ENCODE results near the gene NEU1. TPM values are rescaled to one million over a fixed set of nuclear protein-coding genes. Genes with fewer than 3 reads are reported as not detected.
"Not testable (repeated sequence)": the region's sequence is repeated elsewhere in the genome, so short reads cannot be mapped to it uniquely, and the experiment has no call there.

The NEU1 gene
- total and polyA plus RNA-seq, 2 experiments from 2014 or later, result 388 to 402 TPM

- H2AFZ ChIP-seq, result no peak overlapping the region
- H3K36me3 ChIP-seq (replicated peaks; ENCODE audit: insufficient read depth, low read depth), result no peaks in the 10 kb centered on the region
- no peaks in the 10 kb centered on the region for H3K4me1 ChIP-seq (ENCODE audit: insufficient read depth)
- H3K4me2 ChIP-seq, result no peak overlapping the region
- peak; percentile 8 for DNase-seq (ENCODE audit: low spot score)
- 86% methylated on average over 16 of the region's 16 CpGs for WGBS (ENCODE audit: low lambda C conversion rate, missing lambda C conversion rate)
- no peaks in the 10 kb centered on the region for H3K79me2 ChIP-seq
- H3K4me3 ChIP-seq, result no peak overlapping the region
- no peaks in the 10 kb centered on the region for H3K27me3 ChIP-seq
- H3K27ac ChIP-seq, result no peak overlapping the region
- H4K20me1 ChIP-seq (ENCODE audit: insufficient read depth, poor library complexity, severe bottlenecking), result no peaks in the 10 kb centered on the region
- H3K9me2 ChIP-seq (replicated peaks; ENCODE audit: insufficient read depth), result no peaks in the 10 kb centered on the region
- H3K9me3 ChIP-seq (ENCODE audit: low read depth), result no peaks in the 10 kb centered on the region
- no peak for TF ChIP-seq EZH2 (IDR thresholded peaks at IDR 0.05; ENCODE audit: borderline replicate concordance)
- TF ChIP-seq EZH2phosphoT487 (IDR thresholded peaks at IDR 0.05; ENCODE audit: low read depth, severe bottlenecking, unreplicated experiment), result no peak
- TF ChIP-seq, protein P1, sequence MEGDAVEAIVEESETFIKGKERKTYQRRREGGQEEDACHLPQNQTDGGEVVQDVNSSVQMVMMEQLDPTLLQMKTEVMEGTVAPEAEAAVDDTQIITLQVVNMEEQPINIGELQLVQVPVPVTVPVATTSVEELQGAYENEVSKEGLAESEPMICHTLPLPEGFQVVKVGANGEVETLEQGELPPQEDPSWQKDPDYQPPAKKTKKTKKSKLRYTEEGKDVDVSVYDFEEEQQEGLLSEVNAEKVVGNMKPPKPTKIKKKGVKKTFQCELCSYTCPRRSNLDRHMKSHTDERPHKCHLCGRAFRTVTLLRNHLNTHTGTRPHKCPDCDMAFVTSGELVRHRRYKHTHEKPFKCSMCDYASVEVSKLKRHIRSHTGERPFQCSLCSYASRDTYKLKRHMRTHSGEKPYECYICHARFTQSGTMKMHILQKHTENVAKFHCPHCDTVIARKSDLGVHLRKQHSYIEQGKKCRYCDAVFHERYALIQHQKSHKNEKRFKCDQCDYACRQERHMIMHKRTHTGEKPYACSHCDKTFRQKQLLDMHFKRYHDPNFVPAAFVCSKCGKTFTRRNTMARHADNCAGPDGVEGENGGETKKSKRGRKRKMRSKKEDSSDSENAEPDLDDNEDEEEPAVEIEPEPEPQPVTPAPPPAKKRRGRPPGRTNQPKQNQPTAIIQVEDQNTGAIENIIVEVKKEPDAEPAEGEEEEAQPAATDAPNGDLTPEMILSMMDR (IDR thresholded peaks at IDR 0.05; ENCODE audit: poor library complexity), result no peak
Observed at GRCh38 chr6:31870385-31870921, 7.8 kb upstream of the NEU1 start.

- TF ChIP-seq EZH2phosphoT487 (IDR thresholded peaks at IDR 0.05; ENCODE audit: low read depth, severe bottlenecking, unreplicated experiment) (no peak), EZH2 (IDR thresholded peaks at IDR 0.05; ENCODE audit: borderline replicate concordance) (no peak)
- TF ChIP-seq, protein P1 (IDR thresholded peaks at IDR 0.05; ENCODE audit: poor library complexity), result no peak
- H3K4me3 ChIP-seq, result no peak overlapping the region
- H3K79me2 ChIP-seq, result no peaks in the 10 kb centered on the region
- H3K27me3 ChIP-seq, result no peaks in the 10 kb centered on the region
- peaks cover 1% of the 10 kb centered on the region for H3K4me1 ChIP-seq (ENCODE audit: insufficient read depth)
- no peak overlapping the region for H2AFZ ChIP-seq
- WGBS (ENCODE audit: low lambda C conversion rate, missing lambda C conversion rate), result 90% methylated on average over 8 of the region's 8 CpGs
- no peak overlapping the region for H3K27ac ChIP-seq
- H3K9me3 ChIP-seq (ENCODE audit: low read depth), result no peaks in the 10 kb centered on the region
- H3K9me2 ChIP-seq (replicated peaks; ENCODE audit: insufficient read depth), result no peaks in the 10 kb centered on the region
- no peak overlapping the region for H3K4me2 ChIP-seq
- DNase-seq (ENCODE audit: low spot score), result no peak
- no peaks in the 10 kb centered on the region for H4K20me1 ChIP-seq (ENCODE audit: insufficient read depth, poor library complexity, severe bottlenecking)
- H3K36me3 ChIP-seq (replicated peaks; ENCODE audit: insufficient read depth, low read depth), result no peaks in the 10 kb centered on the region
Observed at GRCh38 chr6:31869343-31869742, 6.7 kb upstream of the NEU1 start.

DNA sequence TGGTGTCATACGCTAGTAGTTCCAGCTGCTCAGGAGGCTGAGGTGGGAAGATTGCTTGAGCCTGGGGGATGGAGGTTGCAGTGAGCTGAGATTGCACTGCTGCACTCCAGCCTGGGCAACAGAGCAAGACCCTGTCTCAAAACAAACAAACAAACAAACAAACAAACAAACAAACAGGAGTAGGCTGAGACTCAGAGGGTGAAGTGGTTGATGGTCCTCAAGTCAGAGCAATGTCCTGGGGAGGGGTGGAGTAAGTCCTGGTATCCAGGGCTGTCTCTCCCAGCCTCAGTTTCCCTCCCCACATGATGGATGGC, 6.0 kb upstream of the NEU1 start:
- H3K4me3 ChIP-seq; H3K27me3 ChIP-seq; H3K4me1 ChIP-seq (ENCODE audit: insufficient read depth); H3K4me2 ChIP-seq; H3K79me2 ChIP-seq; H3K36me3 ChIP-seq (replicated peaks; ENCODE audit: insufficient read depth, low read depth); H3K9me2 ChIP-seq (replicated peaks; ENCODE audit: insufficient read depth); H3K27ac ChIP-seq; H4K20me1 ChIP-seq (ENCODE audit: insufficient read depth, poor library complexity, severe bottlenecking); H2AFZ ChIP-seq; H3K9me3 ChIP-seq (ENCODE audit: low read depth); DNase-seq (ENCODE audit: low spot score): not testable (repeated sequence)
- WGBS (ENCODE audit: low lambda C conversion rate, missing lambda C conversion rate), result 90% methylated on average over 1 of the region's 1 CpG

- Histone ChIP-seq H4K20me1 (ENCODE audit: insufficient read depth, poor library complexity, severe bottlenecking) (peaks cover 2% of the 10 kb centered on the region), H3K9me2 (replicated peaks; ENCODE audit: insufficient read depth) (no peaks in the 10 kb centered on the region), H3K4me1 (ENCODE audit: insufficient read depth) (peaks cover 5% of the 10 kb centered on the region), H2AFZ (no peak overlapping the region), H3K36me3 (replicated peaks; ENCODE audit: insufficient read depth, low read depth) (no peaks in the 10 kb centered on the region), H3K4me3 (no peak overlapping the region), H3K9me3 (ENCODE audit: low read depth) (no peaks in the 10 kb centered on the region), H3K27me3 (no peaks in the 10 kb centered on the region), H3K79me2 (peaks cover 19% of the 10 kb centered on the region), H3K4me2 (no peak overlapping the region), H3K27ac (peak overlapping the region; percentile 11)
- peak; percentile 38 for DNase-seq (ENCODE audit: low spot score)
- TF ChIP-seq EZH2 (IDR thresholded peaks at IDR 0.05; ENCODE audit: borderline replicate concordance) (no peak), EZH2phosphoT487 (IDR thresholded peaks at IDR 0.05; ENCODE audit: low read depth, severe bottlenecking, unreplicated experiment) (no peak)
- TF ChIP-seq, protein P1 (IDR thresholded peaks at IDR 0.05; ENCODE audit: poor library complexity), result no peak
- 78% methylated on average over 21 of the region's 21 CpGs for WGBS (ENCODE audit: low lambda C conversion rate, missing lambda C conversion rate)
Observed at GRCh38 chr6:31865205-31866118, 2.8 kb upstream of the NEU1 start.

Measured in hepatocyte (in vitro differentiated cells).